T-helper 1 cell treated with Interleukin-12 subunit alpha and Interleukin-12 subunit beta and Interleukin-4 antibody, amounts not matched to agents 30 μg/mL and 1 μg/mL, for 36 hours (primary cell): ENCODE data around the gene CPNE6.

Experiments used
- H3K27ac Mint-ChIP-seq: one replicate; pipeline ENCODE4 v1.8.0; 2021; ENCODE audit warnings: mild to moderate bottlenecking, mixed read lengths
- H3K27me3 Mint-ChIP-seq: one replicate; pipeline ENCODE4 v1.8.0; 2021; ENCODE audit warnings: low read depth, mixed read lengths
- H3K36me3 Mint-ChIP-seq: one replicate; pipeline ENCODE4 v1.8.0; 2021; ENCODE audit warnings: low read depth, mixed read lengths
- H3K4me1 Mint-ChIP-seq: one replicate; pipeline ENCODE4 v1.8.0; 2021; ENCODE audit warnings: low read depth, mixed read lengths
- H3K4me3 Mint-ChIP-seq: one replicate; pipeline ENCODE4 v1.8.0; 2021; ENCODE audit warnings: mild to moderate bottlenecking, moderate library complexity, mixed read lengths
- H3K9me3 Mint-ChIP-seq: one replicate; pipeline ENCODE4 v1.8.0; 2021; ENCODE audit warnings: mixed read lengths

Gene CPNE6

GRCh38 chr14:24126939-24127338 lies 55.6 kb downstream of the CPNE6 start:
- Mint-ChIP-seq H3K9me3 (no peaks in the 10 kb centered on the region), H3K36me3 (peaks cover 16% of the 10 kb centered on the region), H3K27ac (no peak overlapping the region), H3K4me3 (no peak overlapping the region), H3K27me3 (no peaks in the 10 kb centered on the region), H3K4me1 (peaks cover 10% of the 10 kb centered on the region)

GRCh38 chr14:24127673-24128072 lies 56.3 kb downstream of the CPNE6 start:
- Mint-ChIP-seq H3K36me3 (peaks cover 16% of the 10 kb centered on the region), H3K9me3 (no peaks in the 10 kb centered on the region), H3K4me1 (peaks cover 14% of the 10 kb centered on the region), H3K4me3 (no peak overlapping the region), H3K27me3 (no peaks in the 10 kb centered on the region), H3K27ac (no peak overlapping the region)
